OCI-LY3 (cell line): ENCODE data around the gene UBC.

Experiments
- CTCF ChIP-seq: fragments of 200-600, 300-600 bp; sonication (generic); IDR thresholded peaks from 2 replicates; pipeline ENCODE4 v1.5.1; 2014; ENCODE audit warnings: antibody characterized with exemption, low read length, low read depth
- EZH2phosphoT487 ChIP-seq: fragments of 200-600 bp; shearing (Covaris generic); IDR thresholded peaks from 2 replicates; pipeline ENCODE4 v1.6.1; 2018; ENCODE audit warnings: antibody characterized with exemption, mixed run types, low read depth

GRCh38 chr12:124875803-124876132 lies 38.7 kb downstream of the UBC start:
- TF ChIP-seq CTCF: no peak
- no peak for TF ChIP-seq EZH2phosphoT487
